ENCODE results near the gene FPR3. TPM values are rescaled to one million over a fixed set of nuclear protein-coding genes. Genes with fewer than 3 reads are reported as not detected.
A peak's percentile ranks its signal among the peaks of the same experiment; 100 is the strongest.

Gene FPR3
- total and polyA plus RNA-seq, 9 of the 15 experiments (the other 6 are each of a cell fraction or from before 2014, with no cell fraction given): 0.08 to 0.51 (median 0.22) TPM; not detected in 1

GRCh38 chr19:51796195-51796679, 1.3 kb downstream of the FPR3 start (continued):
- no peak for TF ChIP-seq CTCFL (IDR thresholded peaks at IDR 0.05; ENCODE audit: borderline replicate concordance, insufficient read depth, low read depth, low read length, poor library complexity, severe bottlenecking)
- no peak for TF ChIP-seq RNF219 (CRISPR knock-in tag; IDR thresholded peaks at IDR 0.05)
- 0 out of 2 replicates have a peak, but pooled peaks have one; percentile 44 for TF ChIP-seq XRCC5 (IDR thresholded peaks at IDR 0.05; ENCODE audit: low read depth, low read length)
- no peak for TF ChIP-seq ZNF282 (CRISPR knock-in tag; IDR thresholded peaks at IDR 0.05)
- no peak for TF ChIP-seq BMI1 (IDR thresholded peaks at IDR 0.05; ENCODE audit: low read length)
- TF ChIP-seq BRF1 (IDR thresholded peaks at IDR 0.05; ENCODE audit: borderline replicate concordance, extremely low read depth, insufficient read length): no peak
- no peak for TF ChIP-seq TOE1 (IDR thresholded peaks at IDR 0.05; ENCODE audit: borderline replicate concordance)
- TF ChIP-seq TOE1 (CRISPR knock-in tag; IDR thresholded peaks at IDR 0.05; ENCODE audit: borderline replicate concordance, low read depth): no peak
- no peak for TF ChIP-seq ZHX1 (conservative IDR thresholded peaks at IDR 0.05; ENCODE audit: low read length)
- no peak for TF ChIP-seq SLC30A9 (CRISPR knock-in tag; IDR thresholded peaks at IDR 0.05)
- no peak for TF ChIP-seq SMAD3 (CRISPR knock-in tag; conservative IDR thresholded peaks at IDR 0.05)
- TF ChIP-seq GABPB2 (CRISPR knock-in tag; conservative IDR thresholded peaks at IDR 0.05): no peak
- peak; percentile 80; the same call in 1 of the 2 replicates for TF ChIP-seq OTX1 (CRISPR knock-in tag; IDR thresholded peaks at IDR 0.05)
- no peak for TF ChIP-seq DLX4 (CRISPR knock-in tag; IDR thresholded peaks at IDR 0.05)
- peak; percentile 78; the same call in 1 of the 2 replicates for TF ChIP-seq ZBTB2 (IDR thresholded peaks at IDR 0.05)
- TF ChIP-seq YBX1 (IDR thresholded peaks at IDR 0.05): no peak
- no peak for TF ChIP-seq CBX1 (IDR thresholded peaks at IDR 0.05; ENCODE audit: low read depth)
- TF ChIP-seq ZNF311 (CRISPR knock-in tag; IDR thresholded peaks at IDR 0.05): no peak
